GM12873 (cell line): ENCODE measurements around the gene COL23A1.

Experiments used
- TF ChIP-seq, protein P1 (sequence below): IDR thresholded peaks from 2 replicates; pipeline ENCODE4 v1.5.1; 2012; ENCODE audit warnings: low read depth, mild to moderate bottlenecking, moderate library complexity, low read length, control low read depth; ENCODE audit not compliant: insufficient read depth; ENCODE audit errors: missing control alignments

Gene COL23A1

DNA sequence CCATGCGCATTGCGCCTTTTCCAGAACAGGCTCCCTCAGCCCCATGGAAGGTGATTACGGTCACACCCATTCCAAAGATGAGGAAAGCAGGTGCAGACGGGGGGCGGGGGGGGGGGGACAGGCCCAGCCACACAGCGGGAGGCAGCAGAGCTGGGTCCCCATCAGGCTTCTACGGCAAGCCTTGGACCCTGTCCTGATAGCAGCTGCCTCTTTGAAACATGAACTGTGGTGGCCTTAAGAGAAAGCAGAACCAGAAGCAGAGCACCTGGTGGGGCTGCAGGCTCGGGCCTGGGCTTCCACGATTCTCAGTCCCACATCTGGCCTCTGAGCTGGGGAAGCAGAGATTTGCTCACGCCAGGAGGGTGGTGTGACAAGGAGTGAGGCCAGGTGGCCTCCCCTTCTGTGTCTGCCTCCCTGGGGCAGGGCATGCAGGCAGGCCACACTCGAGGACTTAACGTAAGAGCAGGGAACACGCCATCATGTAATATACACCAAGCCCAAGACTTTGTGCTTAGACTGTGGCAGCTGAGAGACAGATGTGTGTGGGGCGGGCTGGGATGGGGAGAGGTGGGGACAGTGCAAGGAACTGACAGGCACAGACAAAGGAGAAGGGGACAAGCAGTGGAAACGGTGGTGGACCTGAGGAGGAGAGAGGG is 343.4 kb downstream of the COL23A1 start:
- TF ChIP-seq, protein P1, sequence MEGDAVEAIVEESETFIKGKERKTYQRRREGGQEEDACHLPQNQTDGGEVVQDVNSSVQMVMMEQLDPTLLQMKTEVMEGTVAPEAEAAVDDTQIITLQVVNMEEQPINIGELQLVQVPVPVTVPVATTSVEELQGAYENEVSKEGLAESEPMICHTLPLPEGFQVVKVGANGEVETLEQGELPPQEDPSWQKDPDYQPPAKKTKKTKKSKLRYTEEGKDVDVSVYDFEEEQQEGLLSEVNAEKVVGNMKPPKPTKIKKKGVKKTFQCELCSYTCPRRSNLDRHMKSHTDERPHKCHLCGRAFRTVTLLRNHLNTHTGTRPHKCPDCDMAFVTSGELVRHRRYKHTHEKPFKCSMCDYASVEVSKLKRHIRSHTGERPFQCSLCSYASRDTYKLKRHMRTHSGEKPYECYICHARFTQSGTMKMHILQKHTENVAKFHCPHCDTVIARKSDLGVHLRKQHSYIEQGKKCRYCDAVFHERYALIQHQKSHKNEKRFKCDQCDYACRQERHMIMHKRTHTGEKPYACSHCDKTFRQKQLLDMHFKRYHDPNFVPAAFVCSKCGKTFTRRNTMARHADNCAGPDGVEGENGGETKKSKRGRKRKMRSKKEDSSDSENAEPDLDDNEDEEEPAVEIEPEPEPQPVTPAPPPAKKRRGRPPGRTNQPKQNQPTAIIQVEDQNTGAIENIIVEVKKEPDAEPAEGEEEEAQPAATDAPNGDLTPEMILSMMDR: no peak

DNA sequence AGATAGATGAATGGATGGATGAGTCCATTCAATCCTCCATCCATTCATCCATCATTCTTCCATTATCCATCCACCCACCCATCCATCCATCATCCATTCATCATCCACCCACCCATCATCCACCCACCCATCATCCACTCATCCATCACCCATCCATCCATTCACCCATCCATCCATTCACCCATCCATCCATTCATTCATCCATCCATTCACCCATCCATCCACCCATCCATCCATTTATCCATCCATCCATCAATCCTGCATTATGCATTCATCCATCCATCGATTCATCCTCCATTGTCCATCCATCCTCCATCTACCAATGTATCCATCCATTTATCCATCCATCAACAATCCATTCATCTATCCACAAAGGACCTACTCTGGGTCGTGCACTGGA is 344.8 kb downstream of the COL23A1 start:
- TF ChIP-seq, protein P1: no peak

DNA sequence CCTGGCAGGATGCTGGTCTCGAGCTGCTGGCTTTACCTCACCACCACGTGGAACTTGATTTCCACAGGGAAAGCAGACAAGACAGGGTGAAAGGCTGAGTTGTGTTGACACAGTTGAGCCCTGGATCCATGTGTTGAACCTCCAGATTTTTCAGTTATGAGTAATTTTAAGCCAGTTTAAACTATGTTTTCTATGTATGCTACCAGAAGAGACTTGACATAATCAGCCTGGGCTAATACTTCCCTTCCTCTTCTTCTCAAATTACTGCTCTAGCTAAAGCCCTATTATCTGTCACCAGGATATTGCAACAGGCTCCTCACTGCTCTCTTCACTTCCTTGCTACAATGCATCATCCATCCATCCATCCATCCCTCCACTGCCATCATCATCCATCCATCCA is 345.6 kb downstream of the COL23A1 start:
- TF ChIP-seq, protein P1: no peak

DNA sequence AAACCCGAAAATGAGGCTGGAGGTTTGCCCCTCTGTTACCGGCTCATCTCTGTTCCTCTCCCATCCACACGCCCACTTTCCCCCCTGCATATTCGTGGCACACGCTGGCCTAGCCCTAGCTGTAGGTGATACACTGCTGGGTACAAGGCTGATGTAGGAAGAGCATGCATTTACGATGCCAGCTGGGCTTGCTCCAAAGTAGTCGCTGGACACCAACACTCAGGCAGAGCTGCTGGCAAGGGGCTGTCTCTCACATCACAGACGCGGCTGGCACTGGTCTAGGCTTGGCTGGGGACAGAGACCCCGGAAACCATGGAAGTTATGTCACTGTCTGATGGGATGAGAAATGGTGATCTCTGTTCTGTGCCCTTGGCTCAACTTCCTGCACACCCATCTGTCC is 347.8 kb downstream of the COL23A1 start:
- TF ChIP-seq, protein P1: no peak

DNA sequence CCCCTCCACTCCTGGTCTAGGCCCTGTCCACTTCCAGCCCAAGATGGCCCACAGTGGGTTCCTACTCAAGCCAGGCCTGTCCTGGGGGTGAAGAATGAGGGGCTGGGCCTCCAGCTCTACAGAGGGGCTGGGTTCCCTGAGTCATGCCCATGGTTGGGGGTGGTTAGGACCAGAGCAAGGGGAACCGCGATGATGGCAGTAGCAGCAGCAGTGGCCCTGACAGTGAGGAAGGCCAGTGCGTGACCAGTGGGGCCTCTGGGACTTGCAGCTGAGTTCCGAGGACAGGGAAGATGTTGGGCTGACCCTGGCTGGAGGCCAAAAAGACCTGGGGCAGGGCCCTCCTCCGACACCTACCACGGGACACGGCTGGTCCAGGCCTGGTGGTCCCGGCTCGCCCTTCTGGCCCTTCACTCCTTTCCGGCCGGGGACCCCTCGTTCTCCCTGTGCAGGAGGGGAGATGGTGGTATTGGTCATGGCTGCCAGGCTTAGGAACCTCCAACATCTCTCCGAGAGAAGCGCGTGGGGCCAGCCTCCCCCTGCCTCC is 348.4 kb downstream of the COL23A1 start:
- TF ChIP-seq, protein P1: no peak

DNA sequence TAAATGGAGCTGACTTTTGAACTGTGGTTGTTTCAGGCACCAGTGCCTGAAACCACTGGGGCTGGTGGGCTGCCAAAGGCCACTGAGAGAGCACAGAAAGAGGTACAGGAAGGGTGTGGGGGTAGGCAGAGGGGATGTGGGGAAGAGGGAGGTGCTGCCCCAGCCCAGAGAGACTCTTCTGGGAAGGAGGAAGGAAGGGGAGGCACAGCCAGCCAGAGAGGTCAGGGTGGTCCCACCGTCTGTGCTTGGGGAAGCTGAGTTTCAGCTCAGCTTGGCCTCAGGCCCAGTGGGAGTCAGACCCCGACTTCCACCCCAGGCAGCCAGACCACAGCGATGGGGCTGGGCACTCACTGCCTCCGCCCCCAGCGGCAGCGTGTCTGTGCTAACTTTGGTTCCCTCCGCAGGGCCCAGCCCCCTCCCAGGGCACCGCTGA is 348.9 kb downstream of the COL23A1 start:
- TF ChIP-seq, protein P1: no peak

DNA sequence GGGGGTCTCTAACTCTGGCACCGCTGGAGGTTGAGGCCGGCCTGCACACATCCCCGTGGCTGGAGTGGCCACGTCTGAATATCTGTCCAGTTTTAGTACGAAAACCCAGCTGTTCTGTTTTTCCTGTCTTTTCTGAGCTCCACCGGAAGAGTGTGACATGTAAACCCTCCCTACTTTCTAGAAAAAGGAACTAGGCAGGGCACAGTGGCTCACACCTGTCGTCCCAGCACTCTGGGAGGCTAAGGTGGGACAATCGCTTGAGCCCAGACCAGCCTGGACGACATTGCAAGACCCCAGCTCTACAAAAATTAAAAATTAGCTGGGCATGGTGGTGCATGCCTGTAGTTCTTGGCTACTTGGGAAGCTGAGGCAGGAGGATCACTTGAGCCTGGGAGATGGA is 349.4 kb downstream of the COL23A1 start:
- TF ChIP-seq, protein P1: no peak
